HL-60 (cell line): ENCODE data around the gene OR2T10.
"Not testable (repeated sequence)": the region's sequence is repeated elsewhere in the genome, so short reads cannot be mapped to it uniquely, and the experiment has no call there.

Source experiments
- POLR2AphosphoS5 ChIP-seq: IDR thresholded peaks from 2 replicates; pipeline ENCODE4 v1.6.1; 2012; ENCODE audit warnings: low read depth
- TF ChIP-seq, protein P1 (sequence below): IDR thresholded peaks from one replicate; pipeline ENCODE4 v1.5.1; 2011; ENCODE audit warnings: low read length, control low read depth, inconsistent platforms; ENCODE audit not compliant: insufficient read depth

DNA sequence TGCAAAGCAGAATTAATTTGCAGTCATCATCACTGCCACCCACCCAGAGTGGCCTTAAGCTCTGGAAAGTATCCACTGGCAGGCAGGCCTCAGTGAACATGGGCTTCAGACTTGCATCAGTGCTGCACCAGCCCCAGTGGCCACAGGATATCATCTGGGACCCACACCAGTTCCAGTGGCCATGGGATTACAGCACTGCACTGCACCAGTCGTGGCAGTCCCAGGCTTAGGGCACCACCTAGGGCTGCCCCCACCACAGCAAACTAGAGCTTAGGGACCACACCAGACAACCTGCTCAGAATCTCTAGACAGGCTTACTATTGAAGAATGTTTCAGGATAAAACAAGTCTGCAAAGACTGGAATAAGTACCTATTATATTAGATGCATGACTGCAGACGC, 50.1 kb downstream of the OR2T10 start:
- TF ChIP-seq, protein P1, sequence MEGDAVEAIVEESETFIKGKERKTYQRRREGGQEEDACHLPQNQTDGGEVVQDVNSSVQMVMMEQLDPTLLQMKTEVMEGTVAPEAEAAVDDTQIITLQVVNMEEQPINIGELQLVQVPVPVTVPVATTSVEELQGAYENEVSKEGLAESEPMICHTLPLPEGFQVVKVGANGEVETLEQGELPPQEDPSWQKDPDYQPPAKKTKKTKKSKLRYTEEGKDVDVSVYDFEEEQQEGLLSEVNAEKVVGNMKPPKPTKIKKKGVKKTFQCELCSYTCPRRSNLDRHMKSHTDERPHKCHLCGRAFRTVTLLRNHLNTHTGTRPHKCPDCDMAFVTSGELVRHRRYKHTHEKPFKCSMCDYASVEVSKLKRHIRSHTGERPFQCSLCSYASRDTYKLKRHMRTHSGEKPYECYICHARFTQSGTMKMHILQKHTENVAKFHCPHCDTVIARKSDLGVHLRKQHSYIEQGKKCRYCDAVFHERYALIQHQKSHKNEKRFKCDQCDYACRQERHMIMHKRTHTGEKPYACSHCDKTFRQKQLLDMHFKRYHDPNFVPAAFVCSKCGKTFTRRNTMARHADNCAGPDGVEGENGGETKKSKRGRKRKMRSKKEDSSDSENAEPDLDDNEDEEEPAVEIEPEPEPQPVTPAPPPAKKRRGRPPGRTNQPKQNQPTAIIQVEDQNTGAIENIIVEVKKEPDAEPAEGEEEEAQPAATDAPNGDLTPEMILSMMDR = not testable (repeated sequence)
- TF ChIP-seq POLR2AphosphoS5 = not testable (repeated sequence)
